PFSK-1 (cell line): ENCODE measurements around the gene HELZ.

Experiments used
- POLR2AphosphoS5 ChIP-seq: IDR thresholded peaks from 2 replicates; pipeline ENCODE4 v1.6.1; 2012; ENCODE audit warnings: low read depth, mild to moderate bottlenecking, control low read depth, low read length, moderate library complexity
- TF ChIP-seq, protein P1 (sequence below), 2 experiments: IDR thresholded peaks; 2 replicates each; pipeline versions ENCODE4 v1.6.1 to v1.8.0; 2011 to 2012; ENCODE audit warnings: low read depth in 2 of 2, low read length in 2 of 2, control low read depth in 1 of 2, inconsistent platforms in 1 of 2, mild to moderate bottlenecking in 1 of 2, moderate library complexity in 1 of 2; ENCODE audit not compliant: insufficient read depth in 1 of 2

- TF ChIP-seq POLR2AphosphoS5, result no peak
- TF ChIP-seq, protein P1, sequence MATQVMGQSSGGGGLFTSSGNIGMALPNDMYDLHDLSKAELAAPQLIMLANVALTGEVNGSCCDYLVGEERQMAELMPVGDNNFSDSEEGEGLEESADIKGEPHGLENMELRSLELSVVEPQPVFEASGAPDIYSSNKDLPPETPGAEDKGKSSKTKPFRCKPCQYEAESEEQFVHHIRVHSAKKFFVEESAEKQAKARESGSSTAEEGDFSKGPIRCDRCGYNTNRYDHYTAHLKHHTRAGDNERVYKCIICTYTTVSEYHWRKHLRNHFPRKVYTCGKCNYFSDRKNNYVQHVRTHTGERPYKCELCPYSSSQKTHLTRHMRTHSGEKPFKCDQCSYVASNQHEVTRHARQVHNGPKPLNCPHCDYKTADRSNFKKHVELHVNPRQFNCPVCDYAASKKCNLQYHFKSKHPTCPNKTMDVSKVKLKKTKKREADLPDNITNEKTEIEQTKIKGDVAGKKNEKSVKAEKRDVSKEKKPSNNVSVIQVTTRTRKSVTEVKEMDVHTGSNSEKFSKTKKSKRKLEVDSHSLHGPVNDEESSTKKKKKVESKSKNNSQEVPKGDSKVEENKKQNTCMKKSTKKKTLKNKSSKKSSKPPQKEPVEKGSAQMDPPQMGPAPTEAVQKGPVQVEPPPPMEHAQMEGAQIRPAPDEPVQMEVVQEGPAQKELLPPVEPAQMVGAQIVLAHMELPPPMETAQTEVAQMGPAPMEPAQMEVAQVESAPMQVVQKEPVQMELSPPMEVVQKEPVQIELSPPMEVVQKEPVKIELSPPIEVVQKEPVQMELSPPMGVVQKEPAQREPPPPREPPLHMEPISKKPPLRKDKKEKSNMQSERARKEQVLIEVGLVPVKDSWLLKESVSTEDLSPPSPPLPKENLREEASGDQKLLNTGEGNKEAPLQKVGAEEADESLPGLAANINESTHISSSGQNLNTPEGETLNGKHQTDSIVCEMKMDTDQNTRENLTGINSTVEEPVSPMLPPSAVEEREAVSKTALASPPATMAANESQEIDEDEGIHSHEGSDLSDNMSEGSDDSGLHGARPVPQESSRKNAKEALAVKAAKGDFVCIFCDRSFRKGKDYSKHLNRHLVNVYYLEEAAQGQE (IDR thresholded peaks at IDR 0.05; ENCODE audit: insufficient read depth in 1 of 2, low read depth in 2 of 2, low read length in 2 of 2), result no peak
Observed at GRCh38 chr17:67224736-67225135, 20.3 kb downstream of the HELZ start.
